ENCODE data around the gene MYT1. TPM values are rescaled to one million over a fixed set of nuclear protein-coding genes. Genes with fewer than 3 reads are reported as not detected.

Gene MYT1
- total and polyA plus RNA-seq, 2 of the 13 experiments (the other 11 are each of a cell fraction or from before 2014, with no cell fraction given): 0.58 to 2.5 TPM

DNA sequence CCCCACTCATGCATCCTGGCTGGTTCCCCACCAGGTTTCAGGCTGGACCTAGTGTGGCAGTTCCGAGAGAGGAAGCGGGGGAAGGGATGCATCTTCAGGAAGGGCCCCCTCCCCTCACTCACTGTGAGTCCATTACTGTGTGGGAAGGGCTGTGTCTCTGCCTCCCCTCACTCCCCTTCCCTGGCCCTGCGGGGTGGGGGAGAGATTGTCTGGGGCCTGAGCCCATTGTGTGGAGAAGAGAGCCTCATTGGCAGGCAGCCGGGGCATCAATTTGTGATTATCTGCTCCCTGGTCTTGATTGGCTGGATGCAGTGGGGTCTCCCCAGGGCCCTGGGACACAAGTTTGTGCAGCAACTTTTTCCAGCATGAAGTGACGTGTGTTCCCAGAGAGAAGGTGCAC lies 4.1 kb upstream of the MYT1 start:
- Histone ChIP-seq H3K27me3 (ENCODE audit: control insufficient read depth in 1 of 2, insufficient read depth in 2 of 2, low read length in 2 of 2) (peaks cover 15 to 66% of the 10 kb centered on the region in 2 experiments), H2AFZ (ENCODE audit: low read length) (no peak overlapping the region), H3K4me1 (ENCODE audit: insufficient read depth, low read length) (peaks cover 25% of the 10 kb centered on the region; the same call in 1 of the 2 replicates), H3K4me2 (ENCODE audit: low read depth, low read length) (no peak overlapping the region), H3K4me3 (replicated peaks in 1 of 3; ENCODE audit: insufficient read depth in 1 of 3, low read depth in 2 of 3, low read length in 3 of 3) (no peak overlapping the region), H3K9me3 (ENCODE audit: low read length) (no peaks in the 10 kb centered on the region), H3K36me3 (replicated peaks in 1 of 2; ENCODE audit: control insufficient read depth in 1 of 2, insufficient read depth in 2 of 2, low read length in 2 of 2) (no peaks in the 10 kb centered on the region), H3K27ac (ENCODE audit: extremely low read length, insufficient read depth, low read length) (no peak overlapping the region), H3K79me2 (ENCODE audit: insufficient read depth, low read length) (no peaks in the 10 kb centered on the region), H4K20me1 (ENCODE audit: insufficient read depth, low read length) (peaks cover 7% of the 10 kb centered on the region; the same call in 1 of the 2 replicates), H3K9ac (ENCODE audit: insufficient read depth, low read depth, low read length) (no peak overlapping the region)
- POLR2A ChIA-PET: no interaction called here
- CTCF ChIA-PET (ENCODE audit: low intra/inter-chr PET ratio, low total read pairs): no interaction called here
- DNase-seq (ENCODE audit: low spot score) (no peak), ATAC-seq (no peak), FAIRE-seq (no peak)
- intact Hi-C loops (cut with micrococcal nuclease; ENCODE audit: unreplicated experiment): no loop called here
- no TSS peak for BruUV-seq (replicated peaks)
- in situ Hi-C loops (cut with HindIII; ENCODE audit: extremely low pct_ligation_motif_present, low pct_unique_long_range_greater_than_20kb): no loop called here
- WGBS (ENCODE audit: low lambda C conversion rate): 36% methylated on average over 5 of the region's 5 CpGs
- TF ChIP-seq, protein P1, sequence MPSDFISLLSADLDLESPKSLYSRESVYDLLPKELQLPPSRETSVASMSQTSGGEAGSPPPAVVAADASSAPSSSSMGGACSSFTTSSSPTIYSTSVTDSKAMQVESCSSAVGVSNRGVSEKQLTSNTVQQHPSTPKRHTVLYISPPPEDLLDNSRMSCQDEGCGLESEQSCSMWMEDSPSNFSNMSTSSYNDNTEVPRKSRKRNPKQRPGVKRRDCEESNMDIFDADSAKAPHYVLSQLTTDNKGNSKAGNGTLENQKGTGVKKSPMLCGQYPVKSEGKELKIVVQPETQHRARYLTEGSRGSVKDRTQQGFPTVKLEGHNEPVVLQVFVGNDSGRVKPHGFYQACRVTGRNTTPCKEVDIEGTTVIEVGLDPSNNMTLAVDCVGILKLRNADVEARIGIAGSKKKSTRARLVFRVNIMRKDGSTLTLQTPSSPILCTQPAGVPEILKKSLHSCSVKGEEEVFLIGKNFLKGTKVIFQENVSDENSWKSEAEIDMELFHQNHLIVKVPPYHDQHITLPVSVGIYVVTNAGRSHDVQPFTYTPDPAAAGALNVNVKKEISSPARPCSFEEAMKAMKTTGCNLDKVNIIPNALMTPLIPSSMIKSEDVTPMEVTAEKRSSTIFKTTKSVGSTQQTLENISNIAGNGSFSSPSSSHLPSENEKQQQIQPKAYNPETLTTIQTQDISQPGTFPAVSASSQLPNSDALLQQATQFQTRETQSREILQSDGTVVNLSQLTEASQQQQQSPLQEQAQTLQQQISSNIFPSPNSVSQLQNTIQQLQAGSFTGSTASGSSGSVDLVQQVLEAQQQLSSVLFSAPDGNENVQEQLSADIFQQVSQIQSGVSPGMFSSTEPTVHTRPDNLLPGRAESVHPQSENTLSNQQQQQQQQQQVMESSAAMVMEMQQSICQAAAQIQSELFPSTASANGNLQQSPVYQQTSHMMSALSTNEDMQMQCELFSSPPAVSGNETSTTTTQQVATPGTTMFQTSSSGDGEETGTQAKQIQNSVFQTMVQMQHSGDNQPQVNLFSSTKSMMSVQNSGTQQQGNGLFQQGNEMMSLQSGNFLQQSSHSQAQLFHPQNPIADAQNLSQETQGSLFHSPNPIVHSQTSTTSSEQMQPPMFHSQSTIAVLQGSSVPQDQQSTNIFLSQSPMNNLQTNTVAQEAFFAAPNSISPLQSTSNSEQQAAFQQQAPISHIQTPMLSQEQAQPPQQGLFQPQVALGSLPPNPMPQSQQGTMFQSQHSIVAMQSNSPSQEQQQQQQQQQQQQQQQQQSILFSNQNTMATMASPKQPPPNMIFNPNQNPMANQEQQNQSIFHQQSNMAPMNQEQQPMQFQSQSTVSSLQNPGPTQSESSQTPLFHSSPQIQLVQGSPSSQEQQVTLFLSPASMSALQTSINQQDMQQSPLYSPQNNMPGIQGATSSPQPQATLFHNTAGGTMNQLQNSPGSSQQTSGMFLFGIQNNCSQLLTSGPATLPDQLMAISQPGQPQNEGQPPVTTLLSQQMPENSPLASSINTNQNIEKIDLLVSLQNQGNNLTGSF (CRISPR knock-in tag; IDR thresholded peaks at IDR 0.05): no peak
- TF ChIP-seq, protein P2, sequence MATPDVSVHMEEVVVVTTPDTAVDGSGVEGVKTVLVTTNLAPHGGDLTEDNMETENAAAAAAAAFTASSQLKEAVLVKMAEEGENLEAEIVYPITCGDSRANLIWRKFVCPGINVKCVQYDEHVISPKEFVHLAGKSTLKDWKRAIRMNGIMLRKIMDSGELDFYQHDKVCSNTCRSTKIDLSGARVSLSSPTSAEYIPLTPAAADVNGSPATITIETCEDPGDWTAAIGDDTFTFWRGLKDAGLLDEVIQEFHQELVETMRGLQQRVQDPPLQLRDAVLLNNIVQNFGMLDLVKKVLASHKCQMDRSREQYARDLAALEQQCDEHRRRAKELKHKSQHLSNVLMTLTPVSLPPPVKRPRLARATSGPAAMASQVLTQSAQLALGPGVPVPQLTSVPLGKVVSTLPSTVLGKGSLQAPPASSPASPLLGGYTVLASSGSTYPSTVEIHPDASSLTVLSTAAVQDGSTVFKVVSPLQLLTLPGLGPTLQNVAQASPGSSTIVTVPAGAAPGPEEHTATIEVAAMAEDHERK (CRISPR knock-in tag; IDR thresholded peaks at IDR 0.05; ENCODE audit: low read depth): no peak
- TF ChIP-seq ZNF354B (CRISPR knock-in tag; IDR thresholded peaks at IDR 0.05) (no peak), ZBTB7A (CRISPR knock-in tag; IDR thresholded peaks at IDR 0.05) (no peak), ZNF670 (CRISPR knock-in tag; IDR thresholded peaks at IDR 0.05; ENCODE audit: borderline replicate concordance) (no peak), SOX6 (IDR thresholded peaks at IDR 0.05) (no peak), SOX6 (CRISPR knock-in tag; IDR thresholded peaks at IDR 0.05) (no peak), ZNF3 (CRISPR knock-in tag; IDR thresholded peaks at IDR 0.05) (no peak), TBL1XR1 (IDR thresholded peaks at IDR 0.05; ENCODE audit: borderline replicate concordance, low read length, partially characterized antibody) (no peak), ZNF746 (CRISPR knock-in tag; IDR thresholded peaks at IDR 0.05) (no peak), ZNF747 (CRISPR knock-in tag; IDR thresholded peaks at IDR 0.05; ENCODE audit: borderline replicate concordance) (no peak)
- TF ChIP-seq, protein P3, sequence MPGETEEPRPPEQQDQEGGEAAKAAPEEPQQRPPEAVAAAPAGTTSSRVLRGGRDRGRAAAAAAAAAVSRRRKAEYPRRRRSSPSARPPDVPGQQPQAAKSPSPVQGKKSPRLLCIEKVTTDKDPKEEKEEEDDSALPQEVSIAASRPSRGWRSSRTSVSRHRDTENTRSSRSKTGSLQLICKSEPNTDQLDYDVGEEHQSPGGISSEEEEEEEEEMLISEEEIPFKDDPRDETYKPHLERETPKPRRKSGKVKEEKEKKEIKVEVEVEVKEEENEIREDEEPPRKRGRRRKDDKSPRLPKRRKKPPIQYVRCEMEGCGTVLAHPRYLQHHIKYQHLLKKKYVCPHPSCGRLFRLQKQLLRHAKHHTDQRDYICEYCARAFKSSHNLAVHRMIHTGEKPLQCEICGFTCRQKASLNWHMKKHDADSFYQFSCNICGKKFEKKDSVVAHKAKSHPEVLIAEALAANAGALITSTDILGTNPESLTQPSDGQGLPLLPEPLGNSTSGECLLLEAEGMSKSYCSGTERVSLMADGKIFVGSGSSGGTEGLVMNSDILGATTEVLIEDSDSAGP (CRISPR knock-in tag; IDR thresholded peaks at IDR 0.05; ENCODE audit: borderline replicate concordance): no peak
- TF ChIP-seq, protein P4, sequence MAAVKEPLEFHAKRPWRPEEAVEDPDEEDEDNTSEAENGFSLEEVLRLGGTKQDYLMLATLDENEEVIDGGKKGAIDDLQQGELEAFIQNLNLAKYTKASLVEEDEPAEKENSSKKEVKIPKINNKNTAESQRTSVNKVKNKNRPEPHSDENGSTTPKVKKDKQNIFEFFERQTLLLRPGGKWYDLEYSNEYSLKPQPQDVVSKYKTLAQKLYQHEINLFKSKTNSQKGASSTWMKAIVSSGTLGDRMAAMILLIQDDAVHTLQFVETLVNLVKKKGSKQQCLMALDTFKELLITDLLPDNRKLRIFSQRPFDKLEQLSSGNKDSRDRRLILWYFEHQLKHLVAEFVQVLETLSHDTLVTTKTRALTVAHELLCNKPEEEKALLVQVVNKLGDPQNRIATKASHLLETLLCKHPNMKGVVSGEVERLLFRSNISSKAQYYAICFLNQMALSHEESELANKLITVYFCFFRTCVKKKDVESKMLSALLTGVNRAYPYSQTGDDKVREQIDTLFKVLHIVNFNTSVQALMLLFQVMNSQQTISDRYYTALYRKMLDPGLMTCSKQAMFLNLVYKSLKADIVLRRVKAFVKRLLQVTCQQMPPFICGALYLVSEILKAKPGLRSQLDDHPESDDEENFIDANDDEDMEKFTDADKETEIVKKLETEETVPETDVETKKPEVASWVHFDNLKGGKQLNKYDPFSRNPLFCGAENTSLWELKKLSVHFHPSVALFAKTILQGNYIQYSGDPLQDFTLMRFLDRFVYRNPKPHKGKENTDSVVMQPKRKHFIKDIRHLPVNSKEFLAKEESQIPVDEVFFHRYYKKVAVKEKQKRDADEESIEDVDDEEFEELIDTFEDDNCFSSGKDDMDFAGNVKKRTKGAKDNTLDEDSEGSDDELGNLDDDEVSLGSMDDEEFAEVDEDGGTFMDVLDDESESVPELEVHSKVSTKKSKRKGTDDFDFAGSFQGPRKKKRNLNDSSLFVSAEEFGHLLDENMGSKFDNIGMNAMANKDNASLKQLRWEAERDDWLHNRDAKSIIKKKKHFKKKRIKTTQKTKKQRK (IDR thresholded peaks at IDR 0.05; ENCODE audit: low read length): no peak

All from HepG2 (cell line).